Fibroblast of villous mesenchyme (primary cell): ENCODE data around the gene SEMA6A. TPM values are rescaled to one million over a fixed set of nuclear protein-coding genes. Genes with fewer than 3 reads are reported as not detected.

Experiments used
- DNase-seq: peaks from one replicate; pipeline ENCODE4 v3.0.0-alpha.2; 2010; ENCODE audit warnings: low read depth
- H3K4me3 ChIP-seq: 2 replicates; pipeline ENCODE4 v1.5.1; 2011; ENCODE audit warnings: low read depth, mild to moderate bottlenecking, low read length
- CTCF ChIP-seq: IDR thresholded peaks from 2 replicates; pipeline ENCODE4 v1.5.1; 2012; ENCODE audit warnings: low read depth, mild to moderate bottlenecking, low read length; ENCODE audit not compliant: insufficient read depth
- total RNA-seq: library from RNA; depleted of rRNA; stranded (reverse); fragments of >200 nt; gene quantifications from 2 replicates; pipeline ENCODE4 v1.2.3, GENCODE V29; 2012

SEMA6A gene
- total RNA-seq, 1 donor: 2.2 TPM

GRCh38 chr5:116394186-116394867 lies 180.3 kb downstream of the SEMA6A start:
- no peak for DNase-seq
- no peak overlapping the region for H3K4me3 ChIP-seq
- TF ChIP-seq CTCF: no peak
